ENCODE data around the gene ZNF618.
"Not testable (repeated sequence)": the region's sequence is repeated elsewhere in the genome, so short reads cannot be mapped to it uniquely, and the experiment has no call there.

The ZNF618 gene

DNA sequence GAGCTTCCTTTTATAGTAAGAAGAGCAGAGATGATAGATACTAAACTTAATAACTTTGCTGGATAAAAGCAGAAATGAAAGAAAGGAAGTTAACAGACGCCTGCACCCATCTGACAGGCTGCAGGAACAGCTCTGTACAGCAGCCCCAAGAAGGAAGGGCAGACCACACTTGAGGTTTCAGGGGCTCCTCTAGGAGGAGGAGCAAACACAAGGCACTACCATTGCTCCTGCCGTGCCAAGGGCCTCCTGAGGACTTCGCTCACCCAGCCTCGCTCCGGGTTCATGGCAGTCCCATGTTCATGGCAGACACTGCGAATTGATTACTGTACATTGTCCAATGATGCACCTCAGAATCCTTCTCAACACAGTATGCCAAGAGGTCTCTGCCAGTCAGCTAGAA is 116.9 kb downstream of the ZNF618 start:
- TF ChIP-seq, protein P1, sequence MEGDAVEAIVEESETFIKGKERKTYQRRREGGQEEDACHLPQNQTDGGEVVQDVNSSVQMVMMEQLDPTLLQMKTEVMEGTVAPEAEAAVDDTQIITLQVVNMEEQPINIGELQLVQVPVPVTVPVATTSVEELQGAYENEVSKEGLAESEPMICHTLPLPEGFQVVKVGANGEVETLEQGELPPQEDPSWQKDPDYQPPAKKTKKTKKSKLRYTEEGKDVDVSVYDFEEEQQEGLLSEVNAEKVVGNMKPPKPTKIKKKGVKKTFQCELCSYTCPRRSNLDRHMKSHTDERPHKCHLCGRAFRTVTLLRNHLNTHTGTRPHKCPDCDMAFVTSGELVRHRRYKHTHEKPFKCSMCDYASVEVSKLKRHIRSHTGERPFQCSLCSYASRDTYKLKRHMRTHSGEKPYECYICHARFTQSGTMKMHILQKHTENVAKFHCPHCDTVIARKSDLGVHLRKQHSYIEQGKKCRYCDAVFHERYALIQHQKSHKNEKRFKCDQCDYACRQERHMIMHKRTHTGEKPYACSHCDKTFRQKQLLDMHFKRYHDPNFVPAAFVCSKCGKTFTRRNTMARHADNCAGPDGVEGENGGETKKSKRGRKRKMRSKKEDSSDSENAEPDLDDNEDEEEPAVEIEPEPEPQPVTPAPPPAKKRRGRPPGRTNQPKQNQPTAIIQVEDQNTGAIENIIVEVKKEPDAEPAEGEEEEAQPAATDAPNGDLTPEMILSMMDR (IDR thresholded peaks at IDR 0.05; ENCODE audit: low read depth, low read length, missing control alignments): no peak
- no peak for DNase-seq (ENCODE audit: low read depth)
- H3K4me3 ChIP-seq (ENCODE audit: low read depth, low read length): no peak overlapping the region

DNA sequence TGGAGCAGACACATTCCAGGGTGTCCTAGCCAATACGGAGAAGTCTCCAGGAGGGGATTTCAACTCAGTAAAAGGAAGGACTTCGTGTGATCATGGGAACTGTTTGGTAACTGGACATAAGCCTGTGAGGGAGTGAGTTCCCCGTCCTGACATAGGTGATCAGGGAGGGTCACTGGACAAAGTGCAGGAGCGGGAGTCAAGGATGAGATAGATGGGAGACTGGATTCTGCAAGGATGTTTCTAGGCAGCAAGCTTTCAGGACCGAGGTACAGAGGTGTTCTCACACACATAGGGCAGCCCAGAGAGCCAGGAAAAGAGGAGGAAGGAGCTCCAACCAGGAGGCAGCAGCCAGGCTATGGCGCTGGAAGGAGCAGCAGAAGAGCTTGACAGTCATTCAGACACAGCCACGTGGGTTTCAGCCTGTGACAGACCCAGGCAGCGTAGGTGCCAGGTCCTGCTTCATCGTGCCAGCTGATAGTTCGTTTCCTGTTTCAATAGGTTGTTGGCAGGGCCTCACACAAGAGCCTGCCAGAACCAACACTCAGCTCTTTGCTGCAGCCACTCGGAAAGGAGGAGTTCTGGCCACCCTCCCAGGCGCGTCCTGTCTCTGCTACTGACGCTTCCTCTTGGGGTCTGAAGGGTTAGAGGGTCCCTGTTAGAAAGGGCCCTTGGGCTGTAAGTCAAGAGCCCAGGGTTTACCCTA is 117.9 kb downstream of the ZNF618 start:
- no peak overlapping the region for H3K4me3 ChIP-seq (ENCODE audit: low read depth, low read length)
- DNase-seq (ENCODE audit: low read depth): no peak
- TF ChIP-seq, protein P1 (IDR thresholded peaks at IDR 0.05; ENCODE audit: low read depth, low read length, missing control alignments): no peak

GRCh38 chr9:113995401-113995800 is 119.3 kb downstream of the ZNF618 start:
- DNase-seq (ENCODE audit: low read depth): no peak
- no peak overlapping the region for H3K4me3 ChIP-seq (ENCODE audit: low read depth, low read length)
- TF ChIP-seq, protein P1 (IDR thresholded peaks at IDR 0.05; ENCODE audit: low read depth, low read length, missing control alignments): no peak

DNA sequence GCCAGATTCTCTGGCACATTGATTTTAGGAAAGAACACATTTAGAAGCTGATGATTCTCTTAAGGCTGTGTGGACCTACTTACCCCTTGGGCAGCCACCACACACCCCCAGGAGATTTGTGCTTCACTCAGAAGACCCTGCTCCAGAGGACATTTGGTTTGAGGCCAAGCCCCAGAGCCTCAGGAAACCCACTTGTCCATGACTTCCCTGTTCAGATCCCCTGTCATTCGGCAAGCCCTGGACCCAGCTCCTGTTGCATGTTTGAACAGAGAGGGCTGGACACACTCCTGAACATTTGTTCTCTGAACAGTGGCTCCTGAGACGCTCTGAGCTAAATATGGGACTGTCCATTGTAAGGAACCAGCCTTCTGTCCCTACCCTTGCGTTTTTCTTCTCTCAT is 119.9 kb downstream of the ZNF618 start:
- H3K4me3 ChIP-seq (ENCODE audit: low read depth, low read length): no peak overlapping the region
- TF ChIP-seq, protein P1 (IDR thresholded peaks at IDR 0.05; ENCODE audit: low read depth, low read length, missing control alignments): no peak
- no peak for DNase-seq (ENCODE audit: low read depth)

- TF ChIP-seq, protein P1 (IDR thresholded peaks at IDR 0.05; ENCODE audit: low read depth, low read length, missing control alignments): no peak
- H3K4me3 ChIP-seq (ENCODE audit: low read depth, low read length): no peak overlapping the region
- no peak for DNase-seq (ENCODE audit: low read depth)
Measured at GRCh38 chr9:113996531-113997001, 120.5 kb downstream of the ZNF618 start.

GRCh38 chr9:113997064-113997463 is 121.0 kb downstream of the ZNF618 start:
- not testable (repeated sequence) for H3K4me3 ChIP-seq (ENCODE audit: low read depth, low read length); DNase-seq (ENCODE audit: low read depth)

- TF ChIP-seq, protein P1 (IDR thresholded peaks at IDR 0.05; ENCODE audit: low read depth, low read length, missing control alignments): no peak
- no peak for DNase-seq (ENCODE audit: low read depth)
- H3K4me3 ChIP-seq (ENCODE audit: low read depth, low read length): no peak overlapping the region
Measured at GRCh38 chr9:113997610-113998009, 121.5 kb downstream of the ZNF618 start.

All from GM12864 (cell line).